Tibial nerve (tissue), 4 donors: Measurements from ENCODE around the gene PSMG2. TPM values are rescaled to one million over a fixed set of nuclear protein-coding genes. Genes with fewer than 3 reads are reported as not detected.

Source experiments
- DNase-seq, 2 donors: peaks; one replicate each; pipeline ENCODE4 v3.0.0-alpha.2; 2019; ENCODE audit warnings: low spot score in 2 of 2
- H3K27ac ChIP-seq, 4 donors: fragments of 200-600 bp; sonication (generic) in 3 of 4; one replicate each; pipeline ENCODE4 v1.5.1; 2017 to 2019; ENCODE audit warnings: mild to moderate bottlenecking in 1 of 4
- H3K27me3 ChIP-seq, 2 donors: fragments of 200-600 bp; sonication (generic) in 1 of 2; one replicate each; pipeline versions ENCODE4 v1.5.1 to v1.6.0; 2017 to 2019
- H3K36me3 ChIP-seq, 3 donors: fragments of 200-600 bp; sonication (generic); one replicate each; pipeline ENCODE4 v1.5.1; 2018 to 2019
- H3K4me1 ChIP-seq, 4 donors: fragments of 200-600 bp; sonication (generic) in 3 of 4; one replicate each; pipeline ENCODE4 v1.5.1; 2017 to 2019
- H3K4me3 ChIP-seq, 4 donors: fragments of 200-600 bp; sonication (generic) in 3 of 4; one replicate each; pipeline ENCODE4 v1.5.1; 2017 to 2019; ENCODE audit warnings: mild to moderate bottlenecking in 1 of 4, moderate library complexity in 1 of 4
- H3K9me3 ChIP-seq, 4 donors: fragments of 200-600 bp; sonication (generic) in 3 of 4; one replicate each; pipeline ENCODE4 v1.5.1; 2017 to 2019
- EP300 ChIP-seq, 2 donors: sonication (generic); formaldehyde crosslinking; IDR thresholded peaks; one replicate each; pipeline ENCODE4 v1.6.1; 2017; ENCODE audit warnings: antibody characterized with exemption in 2 of 2, mild to moderate bottlenecking in 1 of 2
- POLR2A ChIP-seq, 2 donors: fragments of 450-650 bp; IDR thresholded peaks; one replicate each; pipeline ENCODE4 v1.6.1; 2017; ENCODE audit warnings: antibody characterized with exemption in 2 of 2, mild to moderate bottlenecking in 2 of 2, moderate library complexity in 2 of 2
- WGBS, 2 donors: methylation state at CpG; one replicate each; pipeline ENCODE4 v1.1.5; 2018; 5-methylcytosine and 5-hydroxymethylcytosine counted together
- total RNA-seq, 4 donors: library from RNA; depleted of rRNA; stranded (reverse); fragments of >200 nt; gene quantifications; one replicate each; pipeline ENCODE4 v1.1.0, GENCODE V29; 2016
- TF ChIP-seq, protein P1 (sequence below), 5 experiments: fragments of 200-600 bp in 3 of 5; fragments of 450-650 bp in 2 of 5; sonication (generic) in 3 of 5; IDR thresholded peaks; one replicate each; pipeline ENCODE4 v1.5.1; 2016 to 2019; ENCODE audit warnings: antibody characterized with exemption in 5 of 5, mild to moderate bottlenecking in 3 of 5, moderate library complexity in 2 of 5

PSMG2 gene
- total RNA-seq, 4 donors from 2014 or later = 52.6 to 102 (median 75.3) TPM

DNA sequence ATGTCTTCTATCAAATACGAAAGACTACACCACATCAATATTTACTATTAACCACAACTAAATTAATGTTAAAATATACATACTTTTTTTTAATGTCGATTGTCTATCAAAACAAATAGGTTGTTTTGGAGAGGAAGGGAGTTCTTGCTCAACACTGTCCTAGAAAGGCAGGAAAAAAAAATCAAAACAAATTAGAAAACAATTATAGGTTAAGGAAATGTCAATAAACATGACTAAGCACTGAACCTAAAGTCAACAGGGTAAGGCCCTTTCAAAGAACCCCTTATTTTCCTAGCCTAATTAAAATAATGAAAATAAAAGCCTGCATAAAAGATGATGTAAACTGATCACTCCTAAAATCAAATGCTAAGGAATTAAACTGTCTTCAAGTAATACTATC is 3.1 kb upstream of the PSMG2 start:
- Histone ChIP-seq H3K9me3 (no peaks in the 10 kb centered on the region), H3K27ac (no peak overlapping the region), H3K36me3 (no peaks in the 10 kb centered on the region), H3K4me3 (no peak overlapping the region), H3K27me3 (no peaks in the 10 kb centered on the region), H3K4me1 (peaks cover 0 to 31% (median 19%) of the 10 kb centered on the region in 4 donors)
- 85 to 88% methylated on average over 2 of the region's 2 CpGs for WGBS, 2 donors
- TF ChIP-seq POLR2A (IDR thresholded peaks at IDR 0.05) = no peak
- TF ChIP-seq, protein P1, sequence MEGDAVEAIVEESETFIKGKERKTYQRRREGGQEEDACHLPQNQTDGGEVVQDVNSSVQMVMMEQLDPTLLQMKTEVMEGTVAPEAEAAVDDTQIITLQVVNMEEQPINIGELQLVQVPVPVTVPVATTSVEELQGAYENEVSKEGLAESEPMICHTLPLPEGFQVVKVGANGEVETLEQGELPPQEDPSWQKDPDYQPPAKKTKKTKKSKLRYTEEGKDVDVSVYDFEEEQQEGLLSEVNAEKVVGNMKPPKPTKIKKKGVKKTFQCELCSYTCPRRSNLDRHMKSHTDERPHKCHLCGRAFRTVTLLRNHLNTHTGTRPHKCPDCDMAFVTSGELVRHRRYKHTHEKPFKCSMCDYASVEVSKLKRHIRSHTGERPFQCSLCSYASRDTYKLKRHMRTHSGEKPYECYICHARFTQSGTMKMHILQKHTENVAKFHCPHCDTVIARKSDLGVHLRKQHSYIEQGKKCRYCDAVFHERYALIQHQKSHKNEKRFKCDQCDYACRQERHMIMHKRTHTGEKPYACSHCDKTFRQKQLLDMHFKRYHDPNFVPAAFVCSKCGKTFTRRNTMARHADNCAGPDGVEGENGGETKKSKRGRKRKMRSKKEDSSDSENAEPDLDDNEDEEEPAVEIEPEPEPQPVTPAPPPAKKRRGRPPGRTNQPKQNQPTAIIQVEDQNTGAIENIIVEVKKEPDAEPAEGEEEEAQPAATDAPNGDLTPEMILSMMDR (IDR thresholded peaks at IDR 0.05) = no peak
- no peak for TF ChIP-seq EP300 (IDR thresholded peaks at IDR 0.05)
- DNase-seq = no peak

DNA sequence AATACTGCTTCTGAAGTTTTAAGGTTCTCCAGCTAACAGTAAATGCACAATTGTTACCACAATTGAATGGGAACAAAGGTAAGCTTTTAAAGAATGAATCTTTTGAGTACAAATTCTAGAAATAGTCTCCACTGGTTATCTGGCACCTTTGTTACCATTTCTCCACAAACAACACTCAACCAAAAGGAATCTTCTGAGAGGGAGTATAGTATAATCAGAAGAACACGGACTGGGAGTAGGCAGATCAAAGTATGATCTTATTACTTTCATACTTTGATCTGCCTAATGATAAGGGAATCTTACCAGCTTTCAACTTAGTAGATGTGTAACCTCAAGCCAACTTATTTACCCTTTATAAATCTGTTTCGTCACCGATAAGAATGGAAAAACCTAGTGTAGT is 1.7 kb upstream of the PSMG2 start:
- DNase-seq = no peak
- Histone ChIP-seq H3K27me3 (no peaks in the 10 kb centered on the region), H3K4me1 (peaks cover 0 to 40% (median 20%) of the 10 kb centered on the region in 4 donors), H3K4me3 (peak overlapping the region in 2 of 4 donors; percentile 67 to 80), H3K36me3 (peaks cover 0 to 1% (median 0%) of the 10 kb centered on the region in 3 donors), H3K9me3 (no peaks in the 10 kb centered on the region), H3K27ac (no peak overlapping the region)
- TF ChIP-seq EP300 (IDR thresholded peaks at IDR 0.05) (no peak), POLR2A (IDR thresholded peaks at IDR 0.05) (no peak)
- TF ChIP-seq, protein P1 (IDR thresholded peaks at IDR 0.05) = no peak
- WGBS, 2 donors = 84 to 89% methylated on average over 3 of the region's 3 CpGs

DNA sequence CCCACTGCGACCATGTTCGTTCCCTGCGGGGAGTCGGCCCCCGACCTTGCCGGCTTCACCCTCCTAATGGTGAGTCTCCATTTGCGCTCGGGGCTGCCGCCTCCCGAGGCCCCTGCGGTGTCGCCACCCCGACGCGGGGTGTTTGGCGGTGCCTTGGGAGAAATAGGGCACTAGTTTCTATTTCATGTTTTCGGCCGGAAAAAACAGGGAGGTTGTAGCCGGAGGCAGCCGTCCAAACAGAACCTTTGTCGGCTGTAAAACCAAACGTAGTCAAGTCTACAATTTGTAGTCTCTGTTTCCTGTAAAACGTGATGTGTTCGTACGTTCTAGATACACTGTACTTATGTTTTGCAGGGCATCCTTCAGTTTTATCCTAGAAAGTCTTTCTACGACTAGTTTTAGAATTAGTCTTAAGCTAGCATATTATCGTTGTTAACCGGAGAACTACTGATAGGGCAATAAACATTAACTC is 290 bp downstream of the PSMG2 start:
- Histone ChIP-seq H3K27me3 (no peaks in the 10 kb centered on the region), H3K4me1 (peaks cover 0 to 40% (median 20%) of the 10 kb centered on the region in 4 donors), H3K9me3 (no peaks in the 10 kb centered on the region), H3K36me3 (peaks cover 0 to 21% (median 6%) of the 10 kb centered on the region in 3 donors), H3K27ac (peak overlapping the region; percentile 89 to 99 (median 92)), H3K4me3 (peak overlapping the region; percentile 63 to 80 (median 70))
- TF ChIP-seq, protein P1 (IDR thresholded peaks at IDR 0.05) = no peak
- TF ChIP-seq POLR2A (IDR thresholded peaks at IDR 0.05) (no peak), EP300 (IDR thresholded peaks at IDR 0.05) (no peak)
- no peak for DNase-seq
- 0% methylated on average over 26 to 28 of the region's 28 CpGs for WGBS, 2 donors

DNA sequence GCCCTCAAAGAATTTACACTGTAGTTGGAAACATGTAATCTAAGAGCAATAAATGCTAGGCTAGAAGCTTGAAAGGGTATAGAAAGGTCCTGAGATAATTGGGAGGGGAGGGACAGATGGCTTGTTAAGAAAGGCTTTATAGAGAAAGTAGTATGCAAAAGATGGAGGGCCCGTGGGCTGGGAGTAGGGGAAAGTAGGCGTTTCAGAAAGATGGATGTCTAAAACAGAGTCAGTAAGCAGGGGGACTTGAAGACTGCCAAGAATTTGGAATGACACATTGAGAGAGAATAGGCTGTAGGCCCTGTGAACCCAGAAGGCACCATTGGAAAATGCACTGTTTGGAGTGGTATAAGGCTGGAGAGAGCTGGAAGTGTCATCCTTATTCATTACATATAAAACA is 822 bp downstream of the PSMG2 start:
- Histone ChIP-seq H3K4me1 (peaks cover 0 to 40% (median 20%) of the 10 kb centered on the region in 4 donors), H3K27ac (peak overlapping the region in 3 of 4 donors; percentile 92 to 99 (median 92)), H3K9me3 (no peaks in the 10 kb centered on the region), H3K4me3 (peak overlapping the region; percentile 63 to 80 (median 70)), H3K27me3 (no peaks in the 10 kb centered on the region), H3K36me3 (peaks cover 0 to 26% (median 6%) of the 10 kb centered on the region in 3 donors)
- 0 to 1% methylated on average over 2 of the region's 2 CpGs for WGBS, 2 donors
- no peak for DNase-seq
- TF ChIP-seq, protein P1 (IDR thresholded peaks at IDR 0.05) = no peak
- no peak for TF ChIP-seq EP300 (IDR thresholded peaks at IDR 0.05)
- TF ChIP-seq POLR2A (IDR thresholded peaks at IDR 0.05) = no peak

DNA sequence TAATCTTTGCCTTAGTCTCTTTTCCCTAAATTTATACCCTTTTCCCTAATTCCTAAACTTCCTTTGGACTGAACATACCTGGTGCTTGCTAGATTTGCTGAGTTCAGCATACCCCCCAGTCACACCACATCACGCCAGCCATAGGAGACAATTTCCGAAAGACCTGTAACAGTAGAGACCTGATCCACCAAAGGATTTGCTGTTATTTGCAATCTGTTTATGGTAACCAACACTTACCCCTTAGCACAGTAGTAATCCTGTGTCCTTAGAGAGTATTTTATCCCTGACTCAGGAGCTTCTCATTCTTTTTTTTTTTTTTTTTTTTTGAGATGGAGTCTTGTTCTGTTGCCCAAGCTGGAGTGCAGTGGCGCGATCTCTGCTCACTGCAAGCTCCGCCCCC is 8.6 kb downstream of the PSMG2 start:
- no peak overlapping the region for H3K4me3 ChIP-seq
- no peaks in the 10 kb centered on the region for H3K4me1 ChIP-seq
- no peak overlapping the region for H3K27ac ChIP-seq
- TF ChIP-seq POLR2A (IDR thresholded peaks at IDR 0.05) (no peak), EP300 (IDR thresholded peaks at IDR 0.05) (no peak)
- TF ChIP-seq, protein P1 (IDR thresholded peaks at IDR 0.05) = no peak
- WGBS, 2 donors = 96 to 100% methylated on average over 5 of the region's 5 CpGs
- no peaks in the 10 kb centered on the region for H3K9me3 ChIP-seq
- no peaks in the 10 kb centered on the region for H3K27me3 ChIP-seq
- H3K36me3 ChIP-seq = peaks cover 0 to 83% (median 27%) of the 10 kb centered on the region in 3 donors
- no peak for DNase-seq
